GM21390 (cell line): ENCODE results near the gene LRRC36.

Source experiments
- ATAC-seq: cut with Tn5 transposase; IDR thresholded peaks from one replicate; pipeline ENCODE4 v1.9.1; 2021; ENCODE audit not compliant: unreplicated experiment

The LRRC36 gene

DNA sequence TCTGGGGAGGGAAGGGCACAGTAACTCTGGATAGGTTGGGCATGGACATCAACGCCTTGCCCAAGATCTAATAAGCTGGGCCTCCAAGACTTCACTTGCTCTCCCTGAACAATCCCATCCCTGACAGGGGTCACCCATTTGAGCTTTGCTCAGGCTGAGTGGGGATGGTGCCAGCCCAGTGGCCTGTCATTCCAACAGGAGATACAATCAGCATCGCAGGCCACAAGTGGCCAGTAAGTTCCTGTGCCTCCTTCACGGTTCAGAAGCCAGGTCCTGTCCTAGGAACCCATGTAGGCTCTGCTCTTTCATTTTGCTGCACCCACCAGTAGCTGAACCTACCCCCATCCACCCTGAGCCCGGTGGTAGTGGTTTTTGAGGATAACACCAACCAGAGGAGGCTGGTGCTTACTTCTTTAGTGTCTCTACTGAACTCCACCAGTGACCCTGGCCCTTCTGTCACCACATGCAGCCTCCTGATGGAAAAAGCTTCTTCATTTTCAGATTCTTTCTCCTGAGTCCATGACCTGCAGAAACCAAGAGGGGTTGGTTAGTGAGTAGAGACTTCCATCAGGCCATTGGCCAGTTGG lies 32.4 kb upstream of the LRRC36 start:
- no peak for ATAC-seq

DNA sequence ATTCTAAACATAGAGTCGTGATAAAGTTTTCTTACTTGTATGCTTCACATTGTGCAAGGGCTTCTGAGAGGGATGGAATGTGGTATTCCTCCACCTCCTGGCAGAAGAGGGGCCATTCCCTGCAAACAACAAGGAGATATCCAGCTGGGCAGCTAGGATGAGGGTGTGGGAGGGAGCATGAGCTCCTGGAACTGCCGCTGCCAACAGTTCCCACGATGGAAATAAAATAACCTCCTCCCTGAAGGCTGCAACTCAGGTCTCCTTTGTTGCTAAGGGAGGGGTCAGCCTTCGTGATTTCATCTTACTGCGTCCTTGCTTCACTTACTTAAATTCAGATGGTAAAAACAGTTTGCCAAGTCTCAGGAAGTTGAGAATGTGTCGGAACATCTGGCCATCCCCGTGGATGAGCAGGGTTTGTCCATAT lies 31.7 kb upstream of the LRRC36 start:
- ATAC-seq: no peak

DNA sequence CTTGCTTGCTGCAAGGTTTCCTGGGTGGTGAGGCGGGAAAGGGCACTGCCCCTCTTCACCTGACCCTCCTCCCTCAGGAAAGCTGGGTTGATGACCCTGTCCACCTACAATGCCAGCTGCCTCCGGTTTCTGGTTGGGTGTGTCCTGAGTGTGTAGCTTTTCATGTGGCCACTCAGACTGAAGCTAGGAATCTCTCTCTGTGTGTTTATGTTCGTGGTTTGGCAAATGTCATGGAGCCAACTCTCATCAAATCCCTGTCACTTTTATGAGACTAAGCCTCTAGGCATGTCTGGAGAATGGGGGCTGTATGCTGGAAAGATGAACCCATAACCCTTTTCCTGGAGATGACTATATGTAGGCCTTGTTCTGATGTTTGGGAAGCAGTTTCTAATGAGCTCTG lies 30.2 kb upstream of the LRRC36 start:
- no peak for ATAC-seq

DNA sequence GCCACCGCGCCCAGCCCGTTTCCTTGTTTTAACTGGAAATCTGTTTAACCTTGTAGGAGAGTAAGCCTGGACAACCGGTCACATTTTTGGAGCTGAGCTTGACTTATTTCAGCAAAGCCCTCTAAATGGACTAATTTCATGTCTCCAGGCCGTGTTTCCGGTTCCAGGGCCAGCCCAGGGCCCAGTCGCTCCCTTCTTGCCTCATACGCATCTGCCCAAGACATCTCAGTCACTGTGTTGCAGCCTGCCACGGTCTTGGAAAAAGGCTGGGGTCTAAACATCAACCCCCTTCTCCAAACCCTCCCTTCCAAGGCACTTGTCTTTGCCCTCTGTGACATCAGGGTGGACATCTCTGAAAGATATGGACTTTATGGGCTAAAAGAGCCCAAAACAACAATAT lies 28.3 kb upstream of the LRRC36 start:
- ATAC-seq: no peak

DNA sequence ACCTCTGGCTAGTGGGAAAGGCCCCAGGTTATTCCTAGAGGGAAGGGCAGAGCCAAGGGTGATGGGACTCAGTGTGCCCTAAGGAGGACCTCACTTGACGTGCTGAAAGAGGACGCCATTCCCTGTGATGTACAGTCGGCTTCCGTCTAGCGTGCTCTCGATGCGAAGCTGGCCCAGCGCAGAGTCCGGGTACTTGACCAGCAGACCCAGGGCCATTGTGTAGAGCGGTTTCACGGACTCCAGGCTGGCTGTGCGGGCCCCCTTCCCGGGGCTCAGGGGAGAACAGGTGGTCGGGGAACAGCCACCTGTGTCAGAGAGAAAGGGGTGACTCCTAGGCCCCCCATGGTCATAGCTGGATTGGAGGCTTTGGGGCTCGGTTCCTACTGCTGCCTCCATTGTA lies 27.3 kb upstream of the LRRC36 start:
- no peak for ATAC-seq

DNA sequence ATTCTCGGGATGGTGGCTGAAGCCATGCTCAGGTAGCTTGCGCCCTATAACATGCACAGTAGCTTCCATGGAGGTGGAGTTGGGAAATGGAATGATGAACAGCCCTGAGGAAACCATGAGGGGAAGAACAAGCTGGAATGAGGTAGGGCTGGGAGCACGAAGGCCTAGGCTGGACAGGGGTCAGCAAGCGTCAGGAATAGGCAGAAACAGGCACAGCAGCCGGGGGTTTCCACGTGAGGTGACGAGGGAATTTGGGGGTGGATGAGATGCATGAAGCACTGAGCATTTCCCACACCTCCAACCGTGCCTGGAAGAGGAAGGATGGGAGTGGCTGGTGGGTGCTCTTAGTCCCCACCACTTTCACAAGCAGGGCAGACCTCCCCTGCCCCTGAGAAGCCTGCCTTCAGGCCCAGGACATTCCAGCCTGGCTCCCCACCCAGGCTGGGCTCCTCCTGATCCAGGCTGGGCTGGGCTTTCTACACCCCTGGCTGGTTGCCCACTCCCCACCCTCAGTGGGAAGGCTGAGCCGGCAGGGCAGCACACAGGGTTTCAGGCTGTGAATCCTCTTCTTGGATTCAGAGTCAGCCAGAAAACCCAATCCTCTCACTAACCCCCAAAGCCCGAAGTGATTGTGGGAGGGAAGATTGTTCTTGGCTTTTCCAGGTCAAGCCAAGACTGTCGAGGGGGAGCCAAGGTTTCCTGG lies 25.4 kb upstream of the LRRC36 start:
- ATAC-seq: no peak

DNA sequence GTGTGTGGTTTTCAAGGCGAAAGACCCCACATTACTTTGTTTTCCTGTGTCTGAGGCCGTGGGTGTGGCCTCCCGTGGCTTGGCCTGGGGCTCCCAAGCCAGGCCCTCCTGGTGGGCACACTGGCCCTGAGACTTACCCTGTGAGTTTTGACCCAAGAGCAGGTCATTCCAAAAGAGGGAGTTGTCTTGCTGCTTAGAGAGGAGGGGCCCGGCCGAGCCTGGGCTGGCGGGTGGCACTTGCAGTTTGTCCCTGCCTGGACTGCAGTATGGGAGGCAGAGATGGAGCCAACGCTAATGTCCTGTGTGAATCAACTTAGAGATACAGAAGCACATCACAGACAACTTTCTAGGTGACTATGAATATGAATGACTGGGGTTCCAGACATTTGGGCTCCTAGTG lies 24.5 kb upstream of the LRRC36 start:
- ATAC-seq: no peak

DNA sequence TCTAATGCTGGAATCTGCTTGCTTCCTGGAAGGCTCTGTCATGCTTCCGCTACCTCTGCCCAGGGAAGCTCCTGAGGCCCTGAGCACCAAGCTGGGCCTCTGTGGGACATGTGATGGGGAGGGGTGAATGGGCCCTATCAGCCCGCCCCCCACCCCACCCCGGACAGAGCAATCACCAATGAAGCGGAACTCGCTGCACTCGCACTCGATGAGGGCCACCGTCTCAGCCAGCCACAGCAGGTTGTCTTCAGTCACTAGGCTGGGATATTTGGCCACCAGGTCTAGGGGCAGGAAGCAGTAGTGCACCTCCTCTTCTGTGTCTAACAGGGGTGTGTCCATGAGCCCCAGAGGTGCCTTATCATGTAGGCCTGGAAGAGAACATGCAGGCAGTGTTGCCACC lies 23.6 kb upstream of the LRRC36 start:
- no peak for ATAC-seq

DNA sequence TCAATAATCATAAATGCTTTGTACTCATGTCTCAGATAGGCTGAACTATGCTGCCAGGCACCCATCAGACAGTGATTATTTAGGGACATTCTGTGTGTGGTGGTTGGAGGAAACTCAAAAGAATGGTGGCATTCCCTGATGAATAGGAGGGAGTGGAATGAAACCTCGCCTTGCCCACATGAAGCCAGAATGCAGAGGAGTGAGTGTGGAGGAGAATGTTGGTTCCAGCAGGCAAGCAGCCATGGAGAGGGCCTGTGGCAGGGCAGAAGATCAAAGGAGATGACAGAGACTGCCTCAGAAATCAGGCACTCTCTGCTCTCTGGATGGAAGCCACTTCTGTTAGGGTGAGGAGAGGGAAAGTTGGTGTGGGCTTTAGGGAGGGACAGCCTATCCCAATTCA lies 22.6 kb upstream of the LRRC36 start:
- no peak for ATAC-seq

DNA sequence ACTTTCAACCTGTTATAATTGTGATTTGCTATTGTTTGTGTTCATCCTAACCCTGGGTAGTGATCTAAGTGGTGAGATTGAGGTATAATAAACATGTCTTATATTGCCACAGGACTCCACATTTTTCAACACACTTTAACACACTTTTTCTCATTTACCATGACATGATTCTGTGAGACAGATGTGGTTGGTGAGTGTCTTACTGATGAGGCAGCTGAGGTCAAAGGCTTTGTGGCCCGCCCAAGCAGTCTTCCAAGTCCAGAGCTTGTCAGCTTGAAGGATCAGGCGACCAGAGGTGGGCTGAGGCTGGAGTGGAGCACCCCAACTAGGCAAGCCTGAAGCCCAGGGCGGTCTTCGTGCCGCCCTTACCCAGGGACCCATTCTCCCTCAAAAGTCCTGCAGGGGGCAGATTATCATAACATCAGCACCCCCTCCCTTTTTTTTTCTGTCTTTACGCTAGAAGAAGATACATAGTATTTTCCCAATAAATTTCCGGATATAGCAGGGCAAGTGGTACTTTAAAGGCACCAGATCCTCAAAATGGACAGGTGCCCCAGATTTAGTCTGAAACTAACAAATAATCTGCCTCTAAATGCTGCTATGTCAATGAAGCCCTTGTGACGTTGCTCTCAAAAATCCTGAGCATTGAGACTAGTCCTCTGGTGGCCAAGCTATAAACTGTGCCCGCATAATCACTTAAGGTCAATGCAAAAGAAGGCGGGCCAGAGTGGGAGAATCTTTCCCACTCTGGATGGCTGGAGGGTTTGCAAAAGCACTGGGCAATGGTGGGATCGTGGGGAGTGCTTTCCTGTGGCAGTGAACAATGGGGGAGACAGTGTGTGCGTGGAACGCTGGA lies 21.2 kb upstream of the LRRC36 start:
- no peak for ATAC-seq

DNA sequence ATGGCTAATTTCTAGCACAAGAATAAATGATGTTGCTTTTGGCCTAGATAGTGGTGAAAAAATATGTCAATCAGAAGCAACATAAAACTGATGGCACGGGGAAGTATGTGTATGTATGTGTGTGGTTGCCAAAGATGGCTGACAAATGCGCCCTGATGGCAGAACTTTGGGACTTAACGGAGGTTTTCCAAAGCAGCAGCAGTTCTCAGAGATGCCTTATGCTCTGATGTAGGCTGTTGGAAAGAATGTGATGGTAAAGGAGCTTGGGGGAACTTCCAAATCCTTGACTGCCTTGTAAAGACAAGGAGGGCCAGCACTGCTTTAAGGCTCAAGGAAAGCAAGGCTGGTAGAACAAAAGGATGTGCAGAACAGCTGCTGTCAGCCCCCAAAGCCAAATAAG lies 16.1 kb upstream of the LRRC36 start:
- no peak for ATAC-seq

DNA sequence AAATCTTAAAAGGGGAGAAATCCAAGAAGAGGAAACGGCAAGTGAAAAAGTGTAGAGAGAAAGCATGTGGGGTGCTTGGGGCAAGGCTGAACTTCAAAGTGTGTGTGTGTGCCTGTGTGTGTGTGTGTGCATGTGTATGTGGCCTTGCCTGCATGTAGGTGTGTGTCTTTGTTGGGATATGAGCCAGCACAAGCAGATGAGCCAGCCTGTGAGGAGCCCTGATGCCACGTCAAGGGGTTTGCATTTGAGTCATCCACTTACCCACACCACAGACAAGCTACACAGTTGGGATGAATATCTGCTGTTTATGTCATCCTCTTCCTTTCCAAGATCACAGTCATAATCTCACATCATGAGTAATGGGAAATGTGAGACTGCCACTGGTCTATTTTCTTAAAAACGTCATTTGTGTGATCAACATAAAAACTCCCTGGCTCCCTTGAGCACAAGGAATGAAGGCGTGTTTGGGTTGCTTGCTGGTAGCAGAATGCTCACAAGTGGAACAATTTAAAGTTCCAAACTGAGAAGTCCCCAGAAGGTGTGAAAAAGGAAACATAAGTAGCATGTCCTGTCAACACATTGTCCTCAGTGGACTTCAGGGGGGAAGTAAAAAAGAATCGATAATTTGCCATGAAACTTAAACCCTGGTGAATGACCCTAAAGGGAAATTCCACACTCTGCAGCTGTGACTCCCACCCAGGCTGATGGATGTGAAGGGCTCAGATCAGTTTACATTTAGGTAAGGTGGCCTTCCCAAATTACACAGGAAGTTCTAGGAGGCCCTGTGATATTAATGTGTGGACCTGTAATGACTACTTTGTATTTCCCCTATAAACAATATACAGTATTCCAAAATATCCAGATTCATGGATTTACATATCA lies 14.8 kb upstream of the LRRC36 start:
- ATAC-seq: no peak

DNA sequence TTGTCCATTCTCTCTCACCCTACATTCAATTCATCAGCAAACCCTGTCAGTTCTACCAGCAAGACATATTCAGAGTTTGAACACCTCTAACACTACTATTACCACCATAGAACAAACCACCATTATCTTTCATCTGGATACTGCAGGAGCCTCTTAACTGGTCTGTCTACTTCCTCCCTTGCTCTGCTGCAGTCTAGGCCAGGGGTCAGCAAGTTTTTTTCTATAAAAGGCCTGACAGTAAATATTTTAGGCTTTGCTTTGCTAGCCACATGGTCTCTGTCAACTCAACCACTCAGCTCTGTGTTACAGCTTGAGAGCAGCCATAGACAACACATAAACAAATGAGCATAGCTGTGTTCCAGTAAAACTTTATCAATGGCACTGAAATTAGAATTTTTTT lies 13.9 kb upstream of the LRRC36 start:
- no peak for ATAC-seq

DNA sequence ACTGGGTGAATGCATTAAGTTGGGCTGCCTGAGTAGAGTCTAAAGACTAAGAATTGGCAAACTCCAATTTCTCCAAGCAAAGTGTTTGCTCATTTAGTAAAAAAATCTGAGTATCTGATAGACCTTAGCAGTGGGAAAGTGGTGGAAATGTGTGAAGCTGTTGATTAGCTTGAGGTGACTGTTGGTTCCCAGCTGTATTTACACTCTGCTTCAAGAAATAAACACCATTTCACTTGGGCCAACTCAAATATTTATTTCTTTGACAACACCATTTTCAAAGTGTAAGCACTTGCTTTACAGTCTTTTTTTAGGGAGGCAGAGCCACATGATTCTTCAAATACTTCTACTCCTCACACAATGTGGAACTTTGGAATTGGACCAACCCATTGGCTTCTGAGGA lies 8.8 kb upstream of the LRRC36 start:
- ATAC-seq: no peak

DNA sequence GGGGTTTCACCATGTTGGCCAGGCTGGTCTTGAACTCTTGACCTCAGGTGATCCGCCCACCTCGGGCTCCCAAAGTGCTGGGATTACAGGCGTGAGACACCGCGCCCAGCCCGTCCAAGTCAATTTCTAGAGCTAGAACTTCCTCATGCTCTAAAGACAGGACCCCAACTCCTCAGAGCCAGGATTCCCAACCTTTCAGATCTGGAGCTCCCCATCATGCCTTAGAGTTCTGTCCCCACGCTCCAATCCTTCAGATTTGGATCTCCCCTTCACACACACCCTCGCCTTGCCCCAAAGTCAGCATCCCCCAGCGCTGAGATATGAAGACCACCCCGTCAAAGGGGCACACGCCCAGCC lies 522 bp upstream of the LRRC36 start:
- ATAC-seq: no peak

DNA sequence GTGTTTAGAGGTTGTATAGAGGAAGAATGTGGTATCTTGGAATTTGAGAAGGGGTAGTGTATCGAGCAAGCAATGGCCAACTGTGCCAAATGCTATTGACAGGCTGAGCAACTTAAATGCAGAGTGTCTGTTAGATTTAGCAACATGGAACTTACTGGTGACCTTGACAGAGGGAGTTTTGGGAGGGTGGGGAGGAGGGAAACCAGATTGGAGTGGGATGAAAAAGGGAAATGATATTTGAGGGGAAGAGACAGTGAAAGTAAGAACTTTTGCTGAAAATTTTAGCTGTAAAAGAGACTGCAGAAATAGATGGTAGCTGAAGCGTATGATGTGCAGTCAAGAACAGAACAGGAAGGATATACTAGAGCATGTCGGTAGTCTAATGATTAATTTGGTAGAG lies 1.1 kb downstream of the LRRC36 start:
- no peak for ATAC-seq

DNA sequence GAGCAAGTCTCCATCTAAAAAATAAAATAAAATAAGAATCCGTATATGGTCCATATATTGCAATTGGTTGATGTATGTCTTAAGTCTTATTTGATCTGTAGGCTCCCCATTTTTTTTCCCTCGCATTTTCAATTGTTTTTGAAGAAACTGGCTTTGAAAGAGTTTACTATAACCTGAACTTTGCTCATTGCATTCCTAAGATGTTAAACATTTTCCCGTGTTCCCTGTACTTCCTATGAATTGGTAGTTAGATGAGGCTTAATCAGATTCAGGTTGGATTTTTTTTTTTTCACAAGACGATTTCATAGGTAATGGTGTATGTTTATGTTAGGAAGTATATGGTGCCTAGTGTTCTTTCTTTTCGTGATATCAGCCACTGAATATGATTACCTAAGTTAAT lies 3.3 kb downstream of the LRRC36 start:
- ATAC-seq: no peak

DNA sequence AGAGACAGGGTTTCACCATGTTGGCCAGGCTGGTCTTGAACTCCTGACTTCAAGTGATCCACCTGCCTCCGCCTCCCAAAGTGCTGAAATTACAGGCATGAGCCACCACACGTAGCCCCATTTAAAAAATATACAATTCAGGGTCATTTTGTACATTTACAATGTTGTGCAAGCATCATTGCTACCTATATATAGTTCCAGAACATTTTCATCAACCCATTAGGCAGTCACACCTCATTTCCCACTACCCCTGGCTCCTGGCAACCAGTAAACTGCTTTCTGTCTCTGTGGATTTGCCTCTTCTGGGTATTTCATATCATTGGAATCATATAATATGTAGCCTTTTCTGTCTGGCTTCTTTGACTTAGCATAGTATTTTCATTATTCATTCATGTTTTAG lies 6.7 kb downstream of the LRRC36 start:
- no peak for ATAC-seq

DNA sequence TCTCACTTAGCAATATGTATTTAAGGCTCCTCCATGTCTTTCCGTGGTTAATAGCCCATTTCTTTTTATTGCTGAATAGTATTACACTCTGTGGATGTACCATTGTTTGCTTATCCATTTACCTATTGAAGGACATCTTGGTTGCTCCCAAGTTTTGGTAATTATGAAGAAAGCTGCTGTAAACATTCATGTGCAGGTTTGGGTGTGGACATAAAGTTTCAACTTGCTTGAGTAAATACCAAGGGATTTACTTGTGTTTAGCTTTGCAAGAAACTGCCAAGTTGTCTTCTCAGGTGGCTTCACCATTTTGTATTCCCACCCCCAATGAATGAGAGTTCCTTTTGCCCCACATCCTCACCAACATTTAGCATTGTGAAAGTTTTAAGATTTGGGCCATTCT lies 9.5 kb downstream of the LRRC36 start:
- no peak for ATAC-seq

DNA sequence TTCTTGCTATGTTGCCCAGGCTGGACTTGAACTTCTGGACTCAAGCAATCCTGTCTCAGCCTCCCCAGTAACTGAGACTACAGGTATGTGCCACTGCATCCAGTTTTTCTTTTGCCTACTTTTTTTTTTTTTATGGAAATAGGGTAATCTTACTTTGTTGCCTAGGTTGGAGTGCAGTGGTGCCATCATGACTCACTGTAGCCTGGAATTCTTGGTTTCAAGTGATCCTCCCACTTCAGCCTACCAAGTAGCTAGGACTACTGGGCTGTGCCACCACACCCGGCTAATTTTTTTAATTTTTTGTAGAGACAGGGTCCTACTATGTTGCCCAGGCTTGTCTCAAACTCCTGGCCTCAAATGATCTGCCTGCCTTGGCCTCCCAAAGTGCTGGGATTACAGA lies 10.0 kb downstream of the LRRC36 start:
- ATAC-seq: no peak

DNA sequence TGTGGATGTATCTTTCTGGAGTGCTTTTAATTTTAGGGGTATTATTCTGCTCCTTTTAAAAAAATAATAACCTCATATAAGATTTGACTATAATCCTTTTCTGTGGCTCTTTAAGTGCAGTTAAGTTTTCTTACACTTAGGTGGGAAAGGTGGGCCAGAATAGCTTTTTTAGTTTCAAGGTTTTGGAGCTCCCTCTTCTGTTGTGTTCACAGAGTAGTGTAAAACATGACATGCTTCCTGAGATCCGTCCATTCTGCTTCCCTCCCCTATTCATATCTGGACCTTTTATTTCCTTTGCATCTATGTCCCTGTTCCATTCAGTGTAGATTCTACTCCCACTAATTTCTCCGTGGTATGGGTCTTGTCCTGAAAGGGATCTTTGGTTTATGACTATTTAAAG lies 12.8 kb downstream of the LRRC36 start:
- ATAC-seq: no peak
